GM19238 (cell line): ENCODE data around the gene RTP2.

ENCODE experiments used
- DNase-seq: peaks from one replicate; pipeline ENCODE4 v3.0.0; 2011; ENCODE audit warnings: low spot score; ENCODE audit not compliant: insufficient read length

The RTP2 gene

DNA sequence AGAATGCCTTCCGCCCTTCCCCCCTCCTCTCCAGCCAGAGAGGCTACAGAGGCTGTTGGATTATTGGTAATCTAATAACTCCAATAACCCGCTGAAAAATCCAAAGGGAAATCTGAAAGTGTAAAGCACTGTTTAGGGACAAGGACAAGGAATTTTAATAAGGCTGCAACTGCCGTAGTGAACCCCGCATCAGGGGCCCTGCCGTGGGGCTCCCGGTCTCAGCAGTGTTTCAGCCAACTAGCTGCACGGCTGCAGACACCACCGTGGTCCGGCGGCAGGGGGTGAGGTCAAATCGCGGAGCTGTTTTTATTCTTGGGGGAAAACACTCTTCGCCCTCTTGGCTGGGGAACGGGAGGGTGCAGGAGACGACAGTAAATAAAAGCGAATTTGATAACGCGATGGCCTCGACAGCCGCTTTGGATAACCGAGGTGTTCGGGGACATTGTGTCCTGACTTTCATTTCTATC is 36.8 kb upstream of the RTP2 start:
- no peak for DNase-seq

DNA sequence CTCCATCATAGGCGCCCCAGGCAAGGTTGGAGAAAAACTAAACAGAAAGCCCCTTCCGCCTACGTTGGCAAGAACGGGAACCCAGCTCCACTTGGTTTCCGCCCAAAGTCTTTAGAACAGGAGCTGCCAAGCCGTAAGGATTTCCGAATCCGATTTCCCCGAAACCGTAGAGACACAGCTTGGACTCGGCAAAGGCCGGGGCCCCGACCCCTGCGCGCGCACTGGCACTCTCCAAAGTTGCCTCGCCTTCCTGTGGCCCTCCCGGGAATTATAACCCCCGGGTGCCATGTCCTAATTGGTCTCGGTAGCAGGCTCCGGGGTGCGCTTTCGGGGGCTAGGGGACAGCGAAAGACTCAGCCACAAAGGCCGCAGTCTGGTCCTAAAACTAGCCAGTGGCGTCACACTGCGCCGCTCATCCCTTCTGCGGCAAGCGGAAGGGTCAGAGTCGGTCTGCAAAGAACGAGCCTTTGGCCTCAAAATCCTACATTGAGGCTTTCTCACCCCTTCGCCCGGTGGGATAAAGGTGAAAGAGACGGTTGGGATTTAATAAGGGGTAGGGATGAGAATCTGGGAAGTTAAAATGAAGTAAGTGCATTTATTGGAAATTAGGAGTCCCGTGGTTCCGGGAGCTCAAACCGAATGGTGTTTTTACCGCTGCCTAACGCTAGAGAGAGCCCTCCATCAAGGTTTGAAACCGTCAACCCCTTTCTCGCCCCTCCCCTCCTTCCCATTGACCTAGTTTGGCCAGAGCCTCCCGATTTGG is 36.2 kb upstream of the RTP2 start:
- DNase-seq = peak; percentile 57

GRCh38 chr3:187738071-187738330 is 35.6 kb upstream of the RTP2 start:
- no peak for DNase-seq

GRCh38 chr3:187737368-187738070 is 35.2 kb upstream of the RTP2 start:
- no peak for DNase-seq

GRCh38 chr3:187737006-187737367 is 34.6 kb upstream of the RTP2 start:
- DNase-seq = no peak

- no peak for DNase-seq
Measured at GRCh38 chr3:187736418-187736871, 34.1 kb upstream of the RTP2 start.

- DNase-seq = no peak
Measured at GRCh38 chr3:187735837-187736236, 33.5 kb upstream of the RTP2 start.

DNA sequence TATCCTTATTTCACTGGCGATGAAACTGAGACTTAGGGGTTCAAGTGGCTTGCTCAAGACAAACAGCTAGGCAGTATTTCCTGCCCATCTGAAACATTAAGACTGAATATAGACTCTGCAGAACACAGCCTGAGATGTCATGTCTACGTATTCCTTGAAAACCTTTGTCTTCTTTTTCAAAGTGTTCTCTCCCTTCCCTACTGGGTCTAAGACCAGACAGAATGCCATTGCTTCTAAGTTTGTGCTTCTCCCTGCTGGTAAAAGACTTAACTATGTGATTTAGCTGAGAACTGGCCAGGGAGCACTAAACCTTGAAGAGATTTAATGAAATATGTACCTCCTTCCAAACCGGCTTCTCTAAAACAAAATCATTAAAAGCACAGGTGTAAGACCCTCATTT is 33.0 kb upstream of the RTP2 start:
- DNase-seq = no peak

DNA sequence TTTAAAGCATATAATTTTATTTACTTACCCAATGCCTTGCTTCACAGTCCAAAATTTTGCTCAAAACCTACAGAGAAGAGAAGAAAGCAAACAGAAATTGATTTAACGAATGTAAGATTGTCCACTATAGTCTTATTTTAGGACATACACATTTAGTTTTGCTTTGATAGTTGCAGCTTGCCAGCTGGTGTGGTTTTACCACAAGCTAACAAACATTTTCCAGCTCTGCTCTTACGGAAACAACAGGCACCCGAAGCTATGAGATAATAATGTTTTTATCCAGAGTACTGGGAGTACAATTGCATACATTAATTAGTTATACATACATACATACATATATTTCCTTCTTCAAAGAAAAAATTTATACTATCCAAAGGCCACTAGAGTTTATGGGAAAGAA is 32.5 kb upstream of the RTP2 start:
- no peak for DNase-seq

- no peak for DNase-seq
Measured at GRCh38 chr3:187733371-187733770, 31.0 kb upstream of the RTP2 start.

DNA sequence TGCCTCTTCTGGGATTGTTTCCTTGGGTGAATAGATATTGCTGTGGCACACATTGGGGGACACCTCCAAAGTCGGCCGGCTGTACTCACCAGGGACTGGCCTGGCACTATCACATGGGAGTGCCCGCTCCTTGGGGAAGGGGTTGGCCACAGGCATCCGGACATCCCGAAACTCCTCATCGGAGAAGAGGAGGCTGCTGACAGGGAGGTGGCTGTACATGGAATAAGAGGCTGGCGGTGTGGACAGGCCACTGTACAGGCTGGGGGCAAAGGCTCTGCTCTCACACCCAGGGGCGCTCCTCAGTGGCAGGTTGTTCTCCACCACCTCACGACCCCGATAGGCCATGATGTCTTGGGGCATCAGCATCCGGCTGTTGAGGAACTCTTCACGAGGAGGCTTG is 27.2 kb upstream of the RTP2 start:
- no peak for DNase-seq

DNA sequence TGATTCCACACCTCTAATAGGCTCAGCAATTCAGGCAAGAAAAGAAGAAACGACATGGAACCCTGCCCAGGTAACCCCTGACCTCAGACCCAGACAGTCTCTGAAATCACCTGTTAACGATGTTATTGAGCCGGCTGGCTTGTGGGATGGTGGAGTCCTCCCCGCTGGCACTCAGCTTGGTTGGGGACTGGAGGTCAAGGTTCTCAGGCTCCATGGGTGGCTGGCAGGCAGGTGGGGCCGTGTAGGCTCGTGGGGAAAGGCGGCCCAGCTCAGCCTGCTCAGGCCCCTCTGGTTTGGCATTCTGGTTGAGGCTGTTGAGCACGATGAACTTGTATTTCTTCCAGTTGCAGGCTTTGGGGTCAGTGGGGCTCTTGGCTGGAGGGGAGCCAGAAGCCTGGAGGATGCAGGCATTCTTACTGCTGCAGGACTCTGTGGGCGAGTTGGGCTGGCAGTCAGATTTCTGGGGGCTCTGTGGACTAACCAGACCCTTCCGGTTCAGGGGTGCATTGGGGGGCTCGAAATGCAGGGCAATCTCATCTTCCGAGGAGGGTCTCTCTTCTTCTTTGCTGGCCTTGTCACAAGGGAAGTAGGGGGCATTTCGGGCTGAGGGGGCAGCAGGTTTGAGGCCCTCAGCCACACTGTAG is 26.7 kb upstream of the RTP2 start:
- DNase-seq = no peak

- no peak for DNase-seq
Measured at GRCh38 chr3:187728248-187728647, 25.9 kb upstream of the RTP2 start.

DNA sequence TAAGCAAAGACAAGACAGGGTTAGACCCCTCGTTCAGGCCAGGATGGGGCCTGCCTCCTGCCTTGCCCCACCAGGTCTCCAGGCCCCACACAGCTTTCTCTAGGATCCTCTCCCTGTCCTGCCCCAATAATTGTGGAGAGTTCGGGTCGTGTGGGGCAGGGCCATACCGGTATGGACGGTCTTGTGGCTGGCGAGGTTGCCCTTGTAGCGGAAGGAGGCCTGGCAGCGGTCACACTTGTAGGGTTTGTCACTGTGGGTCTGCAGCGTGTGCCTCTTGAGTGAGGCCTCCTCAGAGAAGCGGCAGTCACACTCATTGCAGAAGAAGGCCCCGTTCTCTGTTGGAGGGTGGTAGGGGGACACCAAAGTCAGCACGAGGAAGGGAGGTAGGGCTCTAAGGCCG is 24.2 kb upstream of the RTP2 start:
- DNase-seq = no peak

DNA sequence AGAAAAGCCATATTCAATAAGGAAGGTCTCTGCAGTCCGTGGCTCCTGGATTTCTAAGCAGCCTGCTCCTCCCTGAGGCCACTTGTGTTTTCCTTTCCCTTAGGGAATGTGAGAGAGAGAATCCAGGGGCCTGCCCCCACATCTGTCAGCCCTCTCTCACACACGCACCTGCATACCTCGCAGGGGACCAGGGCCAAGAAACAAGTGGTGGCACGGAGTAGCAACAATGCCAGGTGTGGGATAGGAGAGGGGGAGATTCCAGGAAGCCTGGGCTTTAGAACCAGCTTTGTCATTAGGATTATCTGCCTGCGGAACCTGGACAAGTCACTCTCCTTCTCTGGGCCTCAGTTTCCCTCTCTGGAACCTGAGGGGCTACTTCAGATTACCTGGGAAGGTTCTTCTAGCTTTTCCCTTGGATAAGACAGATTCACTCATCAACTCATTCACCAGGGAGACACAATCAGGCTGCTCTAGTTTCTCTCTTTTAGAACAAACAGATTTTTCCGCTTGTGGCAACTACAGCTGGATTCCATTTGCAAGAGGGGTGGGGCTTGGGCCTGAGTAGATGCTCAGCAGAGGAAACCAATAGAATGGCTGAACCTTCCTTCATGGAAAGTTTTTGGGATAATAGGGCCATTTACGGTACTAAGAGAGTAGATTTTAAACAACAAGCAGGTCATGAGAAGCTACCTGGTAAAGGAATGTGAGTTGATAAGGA is 23.5 kb upstream of the RTP2 start:
- no peak for DNase-seq

- no peak for DNase-seq
Measured at GRCh38 chr3:187725224-187725623, 22.9 kb upstream of the RTP2 start.

DNA sequence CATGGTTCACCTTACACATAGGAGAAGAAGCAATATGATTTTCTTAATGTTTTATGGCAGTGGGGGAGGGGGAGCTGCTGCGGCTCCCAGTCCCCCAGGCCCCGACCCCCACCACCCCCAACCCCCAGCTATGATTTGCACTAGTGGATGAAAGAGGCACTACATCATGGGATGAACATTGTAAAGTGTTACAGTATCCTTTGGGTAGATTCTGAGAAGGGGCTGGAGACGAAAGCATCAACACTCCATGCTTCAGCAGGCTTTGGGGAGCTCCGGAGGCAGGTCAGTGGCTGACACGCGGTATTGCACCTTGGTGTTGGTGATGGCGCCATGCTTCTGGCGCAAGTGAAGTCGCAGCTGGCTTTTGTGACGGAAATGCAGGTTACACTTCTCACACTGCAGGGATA is 19.9 kb upstream of the RTP2 start:
- no peak for DNase-seq

DNA sequence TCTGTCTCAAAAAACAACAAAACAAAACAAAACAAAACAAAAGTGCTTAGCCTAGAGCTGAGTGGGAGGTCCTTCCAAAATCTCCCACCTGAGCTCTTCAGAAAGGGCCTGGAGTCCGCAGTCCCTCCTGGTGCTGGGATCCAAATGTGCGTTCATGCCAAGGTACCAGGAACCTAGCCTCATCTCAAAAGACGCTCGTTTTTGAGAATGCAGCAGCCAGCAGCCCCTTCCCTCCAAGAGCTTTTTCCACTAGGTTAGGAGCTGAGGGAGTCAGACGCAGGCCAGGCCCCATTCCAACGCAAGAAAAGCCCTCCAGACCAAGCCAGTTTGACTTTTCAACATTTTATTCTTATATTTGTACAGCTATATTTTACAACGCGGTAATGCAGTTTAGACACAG is 18.7 kb upstream of the RTP2 start:
- no peak for DNase-seq

- DNase-seq = no peak
Measured at GRCh38 chr3:187720337-187720670, 17.9 kb upstream of the RTP2 start.

GRCh38 chr3:187719628-187720336 is 17.4 kb upstream of the RTP2 start:
- no peak for DNase-seq

DNA sequence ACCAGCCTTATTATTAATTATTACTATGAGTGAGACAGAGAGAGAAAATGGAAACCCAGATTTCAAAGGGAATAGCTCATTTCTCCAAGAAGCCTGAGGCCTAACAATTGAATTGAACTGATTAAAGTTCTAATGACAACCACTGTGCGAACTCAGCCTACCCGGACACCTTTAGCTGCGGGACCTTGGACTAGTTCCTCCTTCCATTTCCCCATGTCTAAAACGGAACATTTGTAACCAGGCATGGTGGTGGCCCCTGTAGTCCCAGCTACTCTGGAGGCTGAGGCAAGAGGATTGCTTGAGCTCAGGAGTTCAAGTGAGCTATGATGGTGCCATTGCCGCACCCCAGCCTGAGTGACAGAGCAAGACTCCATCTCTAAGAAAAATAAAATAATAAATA is 16.4 kb upstream of the RTP2 start:
- no peak for DNase-seq

DNA sequence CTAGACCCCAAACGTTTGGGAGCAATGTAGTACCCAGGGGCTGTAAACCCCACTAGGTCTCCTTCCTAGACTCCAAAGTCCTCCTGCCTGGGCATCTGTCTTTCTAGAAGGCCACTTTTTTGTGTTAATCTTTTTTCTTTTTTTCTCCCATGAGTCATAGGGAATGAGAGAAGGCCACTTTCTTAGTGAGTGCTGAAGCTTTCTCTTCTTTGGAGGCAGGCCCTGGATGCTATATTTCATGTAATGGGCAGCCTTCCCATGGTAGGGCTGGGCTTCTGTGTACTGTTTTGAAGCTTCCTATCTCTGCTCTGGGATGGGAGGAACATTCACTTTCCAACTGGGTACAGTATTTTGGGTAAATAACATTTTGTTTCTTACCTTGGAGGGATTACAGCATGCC is 15.2 kb upstream of the RTP2 start:
- no peak for DNase-seq
